Activated CD4-positive, CD25-positive, alpha-beta regulatory T cell treated with anti-CD3 and anti-CD28 coated beads, Interleukin-2, amount 50 U/mL, for 16 hours (primary cell): ENCODE data around the gene TRIM33.
"Not testable (repeated sequence)": the region's sequence is repeated elsewhere in the genome, so short reads cannot be mapped to it uniquely, and the experiment has no call there.

Experiments used
- DNase-seq: peaks from one replicate; pipeline ENCODE4 v3.0.0-alpha.2; 2020; ENCODE audit warnings: low read depth, low spot score

The TRIM33 gene

GRCh38 chr1:114467491-114467890 is 43.5 kb downstream of the TRIM33 start:
- no peak for DNase-seq

- no peak for DNase-seq
Measured at GRCh38 chr1:114466334-114467014, 44.5 kb downstream of the TRIM33 start.

- no peak for DNase-seq
Measured at GRCh38 chr1:114462963-114463362, 48.0 kb downstream of the TRIM33 start.

GRCh38 chr1:114462341-114462740 is 48.7 kb downstream of the TRIM33 start:
- DNase-seq, result no peak

- no peak for DNase-seq
Measured at GRCh38 chr1:114458237-114458777, 52.7 kb downstream of the TRIM33 start.

- DNase-seq, result no peak
Measured at GRCh38 chr1:114457675-114458236, 53.2 kb downstream of the TRIM33 start.

- DNase-seq, result no peak
Measured at GRCh38 chr1:114456586-114456985, 54.4 kb downstream of the TRIM33 start.

GRCh38 chr1:114455102-114455785 is 55.8 kb downstream of the TRIM33 start:
- no peak for DNase-seq

GRCh38 chr1:114454539-114454938 is 56.5 kb downstream of the TRIM33 start:
- DNase-seq, result no peak

- no peak for DNase-seq
Measured at GRCh38 chr1:114453361-114453784, 57.6 kb downstream of the TRIM33 start.

GRCh38 chr1:114448370-114449036 is 62.5 kb downstream of the TRIM33 start:
- no peak for DNase-seq

GRCh38 chr1:114446198-114446597 is 64.8 kb downstream of the TRIM33 start:
- no peak for DNase-seq

- DNase-seq, result not testable (repeated sequence)
Measured at GRCh38 chr1:114443226-114443625, 67.8 kb downstream of the TRIM33 start.

- DNase-seq, result no peak
Measured at GRCh38 chr1:114441332-114441731, 69.7 kb downstream of the TRIM33 start.

GRCh38 chr1:114439369-114439768 is 71.6 kb downstream of the TRIM33 start:
- DNase-seq, result no peak

GRCh38 chr1:114437812-114438211 is 73.2 kb downstream of the TRIM33 start:
- no peak for DNase-seq

- no peak for DNase-seq
Measured at GRCh38 chr1:114436799-114437198, 74.2 kb downstream of the TRIM33 start.

GRCh38 chr1:114435088-114435715 is 75.8 kb downstream of the TRIM33 start:
- no peak for DNase-seq

- DNase-seq, result no peak
Measured at GRCh38 chr1:114431026-114431425, 80.0 kb downstream of the TRIM33 start.

- DNase-seq, result no peak
Measured at GRCh38 chr1:114428083-114428754, 82.8 kb downstream of the TRIM33 start.

- DNase-seq, result no peak
Measured at GRCh38 chr1:114427612-114428011, 83.4 kb downstream of the TRIM33 start.
